DND-41 (cell line): Measurements from ENCODE around the gene CAV2.

Experiments used
- CTCF ChIP-seq: IDR thresholded peaks from 2 replicates; pipeline ENCODE4 v1.5.1; 2012; ENCODE audit warnings: borderline replicate concordance, low read length, moderate library complexity, mild to moderate bottlenecking; ENCODE audit not compliant: poor library complexity, severe bottlenecking; ENCODE audit errors: extremely low read depth
- EZH2 ChIP-seq: IDR thresholded peaks from 3 replicates; pipeline ENCODE4 v1.6.1; 2012; ENCODE audit warnings: borderline replicate concordance, low read depth, mild to moderate bottlenecking, moderate library complexity, low read length, inconsistent platforms; ENCODE audit not compliant: severe bottlenecking

GRCh38 chr7:116494472-116494871 lies 5.1 kb upstream of the CAV2 start:
- TF ChIP-seq CTCF: no peak
- no peak for TF ChIP-seq EZH2
